Chondrocyte (in vitro differentiated cells): Measurements from ENCODE around the gene HERC6. TPM values are rescaled to one million over a fixed set of nuclear protein-coding genes. Genes with fewer than 3 reads are reported as not detected.
"Not testable (repeated sequence)": the region's sequence is repeated elsewhere in the genome, so short reads cannot be mapped to it uniquely, and the experiment has no call there.

Source experiments
- DNase-seq: peaks from one replicate; pipeline ENCODE4 v3.0.0; 2021; ENCODE audit warnings: mixed read lengths, low spot score
- H3K27ac Mint-ChIP-seq: one replicate; pipeline ENCODE4 v1.8.0; 2021; ENCODE audit warnings: mild to moderate bottlenecking, moderate library complexity, mixed read lengths; ENCODE audit not compliant: unreplicated experiment
- H3K27me3 Mint-ChIP-seq: 2 replicates; pipeline ENCODE4 v1.8.0; 2021; ENCODE audit warnings: low read depth, mixed read lengths
- H3K36me3 Mint-ChIP-seq: 2 replicates; pipeline ENCODE4 v1.8.0; 2021; ENCODE audit warnings: low read depth, mixed read lengths
- H3K4me1 Mint-ChIP-seq: 2 replicates; pipeline ENCODE4 v1.8.0; 2021; ENCODE audit warnings: low read depth, mild to moderate bottlenecking, mixed read lengths
- H3K4me3 Mint-ChIP-seq: one replicate; pipeline ENCODE4 v1.8.0; 2021; ENCODE audit warnings: mild to moderate bottlenecking, moderate library complexity, mixed read lengths; ENCODE audit not compliant: unreplicated experiment
- H3K9me3 Mint-ChIP-seq: 2 replicates; pipeline ENCODE4 v1.8.0; 2021; ENCODE audit warnings: low read depth, mixed read lengths
- total RNA-seq: library from RNA; stranded (reverse); gene quantifications from 3 replicates; pipeline ENCODE4 v1.2.1, GENCODE V29; 2021
- TF ChIP-seq, protein P1 (sequence below): fragments of 200-600 bp; sonication (generic); IDR thresholded peaks from 2 replicates; pipeline ENCODE4 v1.5.0; 2021; ENCODE audit warnings: antibody characterized with exemption, mild to moderate bottlenecking, moderate library complexity

Gene HERC6
- total RNA-seq, 1 donor from 2014 or later = 1.0 TPM

DNA sequence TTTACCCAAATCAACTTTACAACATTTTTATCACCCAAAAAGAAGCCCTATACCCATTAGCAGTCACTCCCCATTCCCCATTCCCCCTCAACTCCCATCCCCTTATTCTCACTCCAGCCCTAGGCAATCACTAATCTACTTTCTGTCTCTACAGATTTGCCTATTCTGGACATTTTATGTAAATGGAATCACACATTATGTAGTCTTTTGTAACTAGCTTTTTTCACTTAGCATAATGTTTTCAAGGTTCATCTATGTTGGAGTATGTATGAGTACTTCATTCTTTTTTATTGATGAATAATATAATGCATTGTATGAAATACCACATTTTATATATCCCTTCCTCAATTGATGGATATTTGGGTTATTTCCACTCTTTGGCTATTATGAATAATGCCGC, 42.2 kb downstream of the HERC6 start:
- H3K4me3 Mint-ChIP-seq = no peak overlapping the region
- DNase-seq = no peak
- H3K27ac Mint-ChIP-seq = no peak overlapping the region
- TF ChIP-seq, protein P1, sequence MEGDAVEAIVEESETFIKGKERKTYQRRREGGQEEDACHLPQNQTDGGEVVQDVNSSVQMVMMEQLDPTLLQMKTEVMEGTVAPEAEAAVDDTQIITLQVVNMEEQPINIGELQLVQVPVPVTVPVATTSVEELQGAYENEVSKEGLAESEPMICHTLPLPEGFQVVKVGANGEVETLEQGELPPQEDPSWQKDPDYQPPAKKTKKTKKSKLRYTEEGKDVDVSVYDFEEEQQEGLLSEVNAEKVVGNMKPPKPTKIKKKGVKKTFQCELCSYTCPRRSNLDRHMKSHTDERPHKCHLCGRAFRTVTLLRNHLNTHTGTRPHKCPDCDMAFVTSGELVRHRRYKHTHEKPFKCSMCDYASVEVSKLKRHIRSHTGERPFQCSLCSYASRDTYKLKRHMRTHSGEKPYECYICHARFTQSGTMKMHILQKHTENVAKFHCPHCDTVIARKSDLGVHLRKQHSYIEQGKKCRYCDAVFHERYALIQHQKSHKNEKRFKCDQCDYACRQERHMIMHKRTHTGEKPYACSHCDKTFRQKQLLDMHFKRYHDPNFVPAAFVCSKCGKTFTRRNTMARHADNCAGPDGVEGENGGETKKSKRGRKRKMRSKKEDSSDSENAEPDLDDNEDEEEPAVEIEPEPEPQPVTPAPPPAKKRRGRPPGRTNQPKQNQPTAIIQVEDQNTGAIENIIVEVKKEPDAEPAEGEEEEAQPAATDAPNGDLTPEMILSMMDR = no peak
- H3K36me3 Mint-ChIP-seq = no peaks in the 10 kb centered on the region
- no peaks in the 10 kb centered on the region for H3K9me3 Mint-ChIP-seq
- peaks cover 5% of the 10 kb centered on the region for H3K4me1 Mint-ChIP-seq
- no peaks in the 10 kb centered on the region for H3K27me3 Mint-ChIP-seq

DNA sequence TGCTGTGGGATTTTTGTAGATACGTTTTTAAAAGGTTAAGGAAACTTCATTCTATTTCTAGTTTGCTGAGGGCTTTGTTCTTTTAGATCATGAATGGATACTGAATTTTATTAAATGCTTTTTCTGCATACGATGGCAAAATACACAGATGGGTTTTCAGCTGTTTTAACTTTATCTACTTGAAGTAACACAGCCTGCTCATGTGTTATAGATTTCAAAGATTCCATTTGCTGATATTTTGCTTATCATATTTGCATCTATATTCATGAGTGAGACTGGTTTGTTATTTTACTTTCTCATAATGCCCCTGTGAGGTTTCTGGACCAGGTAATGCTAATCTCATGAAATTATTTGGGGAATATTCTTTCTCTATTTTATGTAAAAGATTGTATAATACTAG, 43.8 kb downstream of the HERC6 start:
- H3K36me3 Mint-ChIP-seq = no peaks in the 10 kb centered on the region
- H3K4me1 Mint-ChIP-seq = peaks cover 5% of the 10 kb centered on the region
- no peak overlapping the region for H3K4me3 Mint-ChIP-seq
- H3K9me3 Mint-ChIP-seq = no peaks in the 10 kb centered on the region
- no peak for DNase-seq
- H3K27me3 Mint-ChIP-seq = no peaks in the 10 kb centered on the region
- TF ChIP-seq, protein P1 = no peak
- no peak overlapping the region for H3K27ac Mint-ChIP-seq

- DNase-seq = no peak
- H3K36me3 Mint-ChIP-seq = peaks cover 1% of the 10 kb centered on the region
- no peaks in the 10 kb centered on the region for H3K27me3 Mint-ChIP-seq
- no peaks in the 10 kb centered on the region for H3K4me1 Mint-ChIP-seq
- no peak overlapping the region for H3K4me3 Mint-ChIP-seq
- no peak overlapping the region for H3K27ac Mint-ChIP-seq
- peaks cover 16% of the 10 kb centered on the region for H3K9me3 Mint-ChIP-seq
- TF ChIP-seq, protein P1 = no peak
These were observed 50.7 kb downstream of the HERC6 start for GRCh38 chr4:88429401-88429800.

DNA sequence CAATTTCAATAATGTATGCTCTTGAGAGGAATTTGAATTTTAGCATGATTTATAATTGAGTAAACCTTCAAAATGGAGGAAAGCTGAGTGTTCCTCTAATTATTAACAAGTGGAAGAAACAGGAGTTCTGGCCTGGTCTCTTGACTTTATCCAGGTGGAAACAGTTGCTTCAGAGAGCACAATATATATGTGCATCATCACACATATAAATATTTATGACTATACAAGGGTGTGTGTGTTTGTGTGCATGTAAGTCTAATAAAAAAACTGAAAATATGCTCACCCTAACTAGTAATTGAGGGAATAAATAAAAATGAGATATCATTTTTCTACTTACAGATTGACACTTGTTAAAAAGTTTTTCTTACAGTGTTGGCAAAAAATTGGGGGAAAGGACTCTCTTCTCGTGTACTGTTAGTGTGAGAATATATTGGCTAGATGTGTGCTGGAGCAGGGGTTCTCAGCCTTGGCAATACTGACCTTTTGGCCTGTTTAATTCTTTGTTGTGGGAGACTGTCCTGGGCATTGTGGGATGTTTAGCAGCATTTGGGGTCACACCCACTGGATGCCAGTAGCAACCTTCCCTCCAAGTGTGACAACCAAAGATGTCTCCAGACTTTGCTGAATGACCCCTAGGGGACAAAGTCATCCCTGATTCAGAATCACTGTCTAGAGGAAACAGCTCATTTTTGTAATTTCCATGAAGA, 57.5 kb downstream of the HERC6 start:
- Mint-ChIP-seq H3K36me3 (peaks cover 4% of the 10 kb centered on the region), H3K9me3 (peaks cover 14% of the 10 kb centered on the region), H3K27me3 (no peaks in the 10 kb centered on the region), H3K4me3 (no peak overlapping the region), H3K4me1 (peaks cover 11% of the 10 kb centered on the region), H3K27ac (no peak overlapping the region)
- TF ChIP-seq, protein P1 = no peak
- DNase-seq = no peak

DNA sequence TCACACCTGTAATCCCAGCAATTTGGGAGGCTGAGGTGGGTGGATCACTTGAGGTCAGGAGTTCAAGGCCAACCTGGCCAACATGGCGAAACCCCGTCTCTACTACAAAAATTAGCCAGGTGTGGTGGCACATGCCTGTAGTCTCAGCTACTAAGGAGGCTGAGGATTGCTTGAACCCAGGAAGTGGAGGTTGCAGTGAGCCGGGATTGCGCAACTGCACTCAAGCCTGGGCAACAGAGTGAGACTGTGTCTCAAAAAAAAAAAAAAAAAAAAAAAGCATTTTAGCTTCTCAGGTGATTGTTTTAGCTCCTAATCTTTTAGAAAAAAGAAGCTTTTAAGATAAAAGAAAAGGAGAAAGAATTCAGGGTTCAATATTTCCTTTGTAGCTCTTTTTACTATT, 59.2 kb downstream of the HERC6 start:
- not testable (repeated sequence) for H3K36me3 Mint-ChIP-seq

DNA sequence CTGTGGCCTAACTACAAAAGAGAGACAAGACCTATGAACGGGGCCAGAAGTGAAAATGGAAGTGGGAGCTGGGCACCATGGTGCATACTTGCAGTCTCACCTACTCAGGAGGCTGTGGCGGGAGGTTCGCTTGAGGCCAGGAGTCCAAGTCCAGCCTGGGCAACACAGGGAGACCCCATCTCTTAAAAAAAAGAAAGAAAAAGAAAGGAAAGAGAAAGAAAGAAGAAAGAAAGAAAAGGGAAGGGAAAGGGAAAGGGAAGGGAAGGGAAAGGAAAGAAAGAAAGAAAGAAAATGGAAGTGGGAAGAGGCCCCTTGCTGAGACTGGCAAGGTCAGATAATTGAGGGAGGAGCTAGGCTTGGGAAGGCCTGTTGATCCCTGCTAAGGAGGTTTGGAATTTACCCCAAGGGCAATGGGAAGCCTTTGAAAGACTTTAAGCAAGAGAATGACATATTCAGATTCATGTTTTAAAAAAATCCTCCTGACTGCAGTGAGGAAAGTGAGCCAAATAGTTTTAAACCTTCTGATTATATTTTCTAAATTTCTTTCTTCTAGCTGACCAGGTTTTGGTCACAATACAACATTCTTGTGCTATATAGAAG, 60.6 kb downstream of the HERC6 start:
- no peak for DNase-seq
- no peak overlapping the region for H3K4me3 Mint-ChIP-seq
- H3K27me3 Mint-ChIP-seq = no peaks in the 10 kb centered on the region
- H3K9me3 Mint-ChIP-seq = peaks cover 9% of the 10 kb centered on the region
- TF ChIP-seq, protein P1 = no peak
- H3K36me3 Mint-ChIP-seq = peaks cover 4% of the 10 kb centered on the region
- no peak overlapping the region for H3K27ac Mint-ChIP-seq
- peaks cover 11% of the 10 kb centered on the region for H3K4me1 Mint-ChIP-seq

More for the DNA sequence above, 59.2 kb downstream of the HERC6 start:
- DNase-seq, H3K27ac Mint-ChIP-seq, H3K4me3 Mint-ChIP-seq, H3K27me3 Mint-ChIP-seq: not testable (repeated sequence)
- peaks cover 18% of the 10 kb centered on the region for H3K9me3 Mint-ChIP-seq
- H3K4me1 Mint-ChIP-seq = peaks cover 11% of the 10 kb centered on the region
